ENCODE data around the gene PBRM1. TPM values are rescaled to one million over a fixed set of nuclear protein-coding genes. Genes with fewer than 3 reads are reported as not detected.

PBRM1 gene
- polyA plus RNA-seq, 1 donor (not counting 4 experiments of a cell fraction or from before 2014, with no cell fraction given), result 26.0 TPM

DNA sequence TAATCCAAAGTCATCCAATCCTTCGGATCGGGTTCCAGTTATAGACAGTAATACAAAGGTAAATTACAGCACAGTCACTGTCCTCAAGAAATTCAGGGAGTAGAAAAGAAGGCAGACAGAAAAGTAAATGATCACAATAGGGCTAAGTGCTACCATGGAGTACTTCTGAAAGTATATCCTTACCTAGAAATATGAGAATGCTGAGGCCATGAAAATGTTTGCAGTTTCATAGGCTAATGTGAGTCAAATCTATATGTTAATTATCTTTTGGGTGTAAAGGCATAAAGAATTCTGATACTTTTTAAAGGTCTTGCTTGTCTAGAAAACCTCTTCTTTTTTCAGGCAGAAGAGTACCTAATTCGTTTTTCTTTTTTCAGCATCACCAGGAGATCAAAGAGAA is 29.8 kb downstream of the PBRM1 start:
- no peak overlapping the region for H2AFZ ChIP-seq (ENCODE audit: control insufficient read depth, low read length)
- no peaks in the 10 kb centered on the region for H3K4me1 ChIP-seq (ENCODE audit: control insufficient read depth, extremely low read depth, insufficient read depth, low read length)
- peaks cover 12 to 18% of the 10 kb centered on the region in 2 experiments for H3K36me3 ChIP-seq (ENCODE audit: control insufficient read depth in 2 of 2, extremely low read depth in 1 of 2, insufficient read depth in 2 of 2, low read length in 2 of 2)
- FAIRE-seq, result no peak
- H3K27ac ChIP-seq (ENCODE audit: control insufficient read depth, insufficient read depth, low read length), result no peak overlapping the region
- no peak overlapping the region for H3K4me2 ChIP-seq (ENCODE audit: control insufficient read depth, extremely low read depth, insufficient read depth, low read depth, low read length)
- no peak for TF ChIP-seq EZH2 (IDR thresholded peaks at IDR 0.05; ENCODE audit: low read length)
- TF ChIP-seq, protein P1, sequence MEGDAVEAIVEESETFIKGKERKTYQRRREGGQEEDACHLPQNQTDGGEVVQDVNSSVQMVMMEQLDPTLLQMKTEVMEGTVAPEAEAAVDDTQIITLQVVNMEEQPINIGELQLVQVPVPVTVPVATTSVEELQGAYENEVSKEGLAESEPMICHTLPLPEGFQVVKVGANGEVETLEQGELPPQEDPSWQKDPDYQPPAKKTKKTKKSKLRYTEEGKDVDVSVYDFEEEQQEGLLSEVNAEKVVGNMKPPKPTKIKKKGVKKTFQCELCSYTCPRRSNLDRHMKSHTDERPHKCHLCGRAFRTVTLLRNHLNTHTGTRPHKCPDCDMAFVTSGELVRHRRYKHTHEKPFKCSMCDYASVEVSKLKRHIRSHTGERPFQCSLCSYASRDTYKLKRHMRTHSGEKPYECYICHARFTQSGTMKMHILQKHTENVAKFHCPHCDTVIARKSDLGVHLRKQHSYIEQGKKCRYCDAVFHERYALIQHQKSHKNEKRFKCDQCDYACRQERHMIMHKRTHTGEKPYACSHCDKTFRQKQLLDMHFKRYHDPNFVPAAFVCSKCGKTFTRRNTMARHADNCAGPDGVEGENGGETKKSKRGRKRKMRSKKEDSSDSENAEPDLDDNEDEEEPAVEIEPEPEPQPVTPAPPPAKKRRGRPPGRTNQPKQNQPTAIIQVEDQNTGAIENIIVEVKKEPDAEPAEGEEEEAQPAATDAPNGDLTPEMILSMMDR (optimal IDR thresholded peaks at IDR 0.05 in 1 of 3, IDR thresholded peaks at IDR 0.05 in 1 of 3, conservative IDR thresholded peaks at IDR 0.05 in 1 of 3; ENCODE audit: extremely low read depth in 1 of 3, insufficient read depth in 2 of 3, low read length in 3 of 3), result no peak
- dilution Hi-C loops (cut with MboI; ENCODE audit: extremely low pct_ligation_motif_present, low sequenced_read_pairs), result no loop called here
- no peaks in the 10 kb centered on the region for H3K9me1 ChIP-seq (ENCODE audit: control insufficient read depth, extremely low read depth, insufficient read depth, low read length)
- H3K9me3 ChIP-seq (ENCODE audit: control insufficient read depth, low read depth, low read length), result no peaks in the 10 kb centered on the region
- H3K9ac ChIP-seq (ENCODE audit: control insufficient read depth, extremely low read depth, insufficient read depth, low read length), result no peak overlapping the region
- no peaks in the 10 kb centered on the region for H3K27me3 ChIP-seq (ENCODE audit: control insufficient read depth, extremely low read depth, insufficient read depth, low read length)
- H3K4me3 ChIP-seq (ENCODE audit: control insufficient read depth in 2 of 3, extremely low read depth in 1 of 3, insufficient read depth in 2 of 3, low read depth in 1 of 3, low read length in 3 of 3), result no peak overlapping the region
- no peak for DNase-seq (ENCODE audit: low read depth, low spot score)
- H3K79me2 ChIP-seq (ENCODE audit: control insufficient read depth, insufficient read depth, low read length), result no peaks in the 10 kb centered on the region
- H4K20me1 ChIP-seq (ENCODE audit: control insufficient read depth, extremely low read depth, insufficient read depth, low read length), result no peaks in the 10 kb centered on the region

DNA sequence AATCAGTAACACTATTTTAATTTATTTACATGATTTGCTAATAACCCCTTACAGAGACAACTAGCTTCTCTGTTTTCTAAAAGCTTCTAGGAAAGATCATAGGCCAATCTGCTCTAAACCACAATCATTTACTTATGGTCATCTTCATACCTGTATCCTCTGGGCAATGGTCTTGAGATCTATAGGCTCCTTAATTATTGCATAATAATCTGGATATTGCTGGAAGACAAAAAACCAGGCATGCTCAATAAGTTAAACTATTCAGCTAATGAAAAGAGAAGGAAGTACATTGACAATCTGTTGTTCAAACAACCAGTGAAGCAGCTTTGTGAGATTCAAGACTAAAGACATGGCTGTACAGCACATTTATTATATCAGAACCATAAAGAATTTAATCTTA is 34.1 kb downstream of the PBRM1 start:
- Histone ChIP-seq H3K4me2 (ENCODE audit: control insufficient read depth, extremely low read depth, insufficient read depth, low read depth, low read length) (no peak overlapping the region), H3K9me1 (ENCODE audit: control insufficient read depth, extremely low read depth, insufficient read depth, low read length) (no peaks in the 10 kb centered on the region), H3K4me3 (ENCODE audit: control insufficient read depth in 2 of 3, extremely low read depth in 1 of 3, insufficient read depth in 2 of 3, low read depth in 1 of 3, low read length in 3 of 3) (no peak overlapping the region), H3K4me1 (ENCODE audit: control insufficient read depth, extremely low read depth, insufficient read depth, low read length) (no peaks in the 10 kb centered on the region), H3K27ac (ENCODE audit: control insufficient read depth, insufficient read depth, low read length) (no peak overlapping the region), H4K20me1 (ENCODE audit: control insufficient read depth, extremely low read depth, insufficient read depth, low read length) (no peaks in the 10 kb centered on the region), H3K36me3 (ENCODE audit: control insufficient read depth in 2 of 2, extremely low read depth in 1 of 2, insufficient read depth in 2 of 2, low read length in 2 of 2) (peaks cover 18 to 29% of the 10 kb centered on the region in 2 experiments), H3K79me2 (ENCODE audit: control insufficient read depth, insufficient read depth, low read length) (no peaks in the 10 kb centered on the region), H2AFZ (ENCODE audit: control insufficient read depth, low read length) (no peak overlapping the region), H3K9ac (ENCODE audit: control insufficient read depth, extremely low read depth, insufficient read depth, low read length) (no peak overlapping the region), H3K9me3 (ENCODE audit: control insufficient read depth, low read depth, low read length) (no peaks in the 10 kb centered on the region), H3K27me3 (ENCODE audit: control insufficient read depth, extremely low read depth, insufficient read depth, low read length) (no peaks in the 10 kb centered on the region)
- dilution Hi-C loops (cut with MboI; ENCODE audit: extremely low pct_ligation_motif_present, low sequenced_read_pairs), result no loop called here
- FAIRE-seq (no peak), DNase-seq (ENCODE audit: low read depth, low spot score) (no peak)
- TF ChIP-seq, protein P1 (optimal IDR thresholded peaks at IDR 0.05 in 1 of 3, IDR thresholded peaks at IDR 0.05 in 1 of 3, conservative IDR thresholded peaks at IDR 0.05 in 1 of 3; ENCODE audit: extremely low read depth in 1 of 3, insufficient read depth in 2 of 3, low read length in 3 of 3), result no peak
- TF ChIP-seq EZH2 (IDR thresholded peaks at IDR 0.05; ENCODE audit: low read length), result no peak

Data from keratinocyte (primary cell).